22Rv1 (cell line): Measurements from ENCODE around the gene SLC7A11.

Experiments used
- ZFX ChIP-seq: fragments of 450-650 bp; IDR thresholded peaks from 2 replicates; pipeline ENCODE4 v1.6.1; 2017; ENCODE audit warnings: antibody characterized with exemption, borderline replicate concordance
- TF ChIP-seq, protein P1 (sequence below): fragments of 450-650 bp; IDR thresholded peaks from 2 replicates; pipeline ENCODE4 v1.5.1; 2017; ENCODE audit warnings: mild to moderate bottlenecking

DNA sequence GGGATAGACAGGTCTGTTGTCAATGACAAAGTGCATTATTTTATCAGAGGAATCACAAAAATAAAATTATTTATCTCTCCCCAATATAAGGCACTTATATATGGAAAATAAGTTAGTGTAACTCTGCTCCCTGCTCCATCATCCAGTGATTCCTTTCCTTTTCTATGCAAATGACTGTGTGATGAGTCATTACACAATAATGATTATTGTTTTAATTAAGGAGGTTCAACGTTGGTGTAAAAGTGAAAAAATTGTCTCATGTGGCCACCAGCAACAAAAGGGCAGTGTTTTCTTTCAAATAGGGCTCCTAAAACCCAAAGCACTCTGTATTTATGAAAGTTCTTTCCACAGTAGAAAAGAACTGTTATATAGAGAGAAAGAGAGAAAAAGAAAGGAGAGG is 16.7 kb downstream of the SLC7A11 start:
- TF ChIP-seq ZFX = no peak
- TF ChIP-seq, protein P1, sequence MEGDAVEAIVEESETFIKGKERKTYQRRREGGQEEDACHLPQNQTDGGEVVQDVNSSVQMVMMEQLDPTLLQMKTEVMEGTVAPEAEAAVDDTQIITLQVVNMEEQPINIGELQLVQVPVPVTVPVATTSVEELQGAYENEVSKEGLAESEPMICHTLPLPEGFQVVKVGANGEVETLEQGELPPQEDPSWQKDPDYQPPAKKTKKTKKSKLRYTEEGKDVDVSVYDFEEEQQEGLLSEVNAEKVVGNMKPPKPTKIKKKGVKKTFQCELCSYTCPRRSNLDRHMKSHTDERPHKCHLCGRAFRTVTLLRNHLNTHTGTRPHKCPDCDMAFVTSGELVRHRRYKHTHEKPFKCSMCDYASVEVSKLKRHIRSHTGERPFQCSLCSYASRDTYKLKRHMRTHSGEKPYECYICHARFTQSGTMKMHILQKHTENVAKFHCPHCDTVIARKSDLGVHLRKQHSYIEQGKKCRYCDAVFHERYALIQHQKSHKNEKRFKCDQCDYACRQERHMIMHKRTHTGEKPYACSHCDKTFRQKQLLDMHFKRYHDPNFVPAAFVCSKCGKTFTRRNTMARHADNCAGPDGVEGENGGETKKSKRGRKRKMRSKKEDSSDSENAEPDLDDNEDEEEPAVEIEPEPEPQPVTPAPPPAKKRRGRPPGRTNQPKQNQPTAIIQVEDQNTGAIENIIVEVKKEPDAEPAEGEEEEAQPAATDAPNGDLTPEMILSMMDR = no peak
